HuH-7.5 (cell line): ENCODE measurements around the gene CREBBP.

ENCODE experiments used
- DNase-seq: peaks from one replicate; pipeline ENCODE4 v3.0.0; 2011; ENCODE audit warnings: low spot score

The CREBBP gene

DNA sequence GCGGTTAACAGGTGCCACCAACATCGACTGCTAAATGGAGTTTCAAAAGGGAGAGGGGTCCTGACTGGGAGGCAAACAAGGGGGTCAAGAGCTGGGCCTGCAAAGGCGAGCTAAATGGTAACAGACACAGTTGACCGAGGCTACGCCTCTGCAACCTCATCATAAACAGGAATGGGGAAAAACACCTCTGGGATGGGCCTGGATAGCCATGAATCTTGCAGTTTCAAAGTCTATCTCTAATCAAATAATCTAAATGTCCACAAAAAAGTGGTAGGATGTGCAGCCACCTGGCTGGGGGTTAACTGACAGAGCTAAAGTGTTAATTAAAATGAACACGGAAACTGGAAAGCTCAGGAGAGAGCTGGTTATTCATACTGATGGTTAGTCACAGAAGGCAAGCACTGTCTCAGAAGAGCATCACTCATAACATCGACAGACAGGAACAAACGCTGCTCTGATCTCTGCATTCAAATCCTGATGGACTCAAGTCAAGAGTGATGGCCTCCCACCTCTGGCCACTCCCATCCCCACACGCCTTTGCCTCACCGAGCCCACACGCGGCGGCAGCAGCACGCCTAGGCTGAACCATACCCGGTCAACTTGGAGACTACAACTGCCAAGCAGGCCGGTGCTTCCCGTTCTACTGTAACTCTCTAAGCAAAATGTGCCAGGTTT lies 56.3 kb downstream of the CREBBP start:
- DNase-seq = no peak

DNA sequence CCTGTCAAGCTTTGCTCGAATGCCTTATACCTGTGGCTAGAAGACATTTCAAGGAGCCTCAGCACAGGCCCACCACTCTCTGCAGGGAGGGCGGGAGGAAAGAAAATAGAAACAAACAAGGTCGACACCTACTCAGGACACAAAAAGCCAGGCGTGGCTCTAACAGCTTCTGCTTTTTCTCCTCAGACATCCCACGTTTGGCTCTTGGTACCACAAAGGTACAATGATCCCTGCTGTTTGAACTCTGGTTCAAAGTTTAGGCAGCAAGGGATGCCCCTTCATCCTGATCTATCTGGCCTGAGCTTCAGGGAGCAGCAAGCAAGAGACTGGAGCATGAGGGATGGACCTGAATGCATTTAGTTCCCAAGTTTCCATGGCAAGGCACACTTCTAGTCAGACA lies 57.1 kb downstream of the CREBBP start:
- DNase-seq = no peak

DNA sequence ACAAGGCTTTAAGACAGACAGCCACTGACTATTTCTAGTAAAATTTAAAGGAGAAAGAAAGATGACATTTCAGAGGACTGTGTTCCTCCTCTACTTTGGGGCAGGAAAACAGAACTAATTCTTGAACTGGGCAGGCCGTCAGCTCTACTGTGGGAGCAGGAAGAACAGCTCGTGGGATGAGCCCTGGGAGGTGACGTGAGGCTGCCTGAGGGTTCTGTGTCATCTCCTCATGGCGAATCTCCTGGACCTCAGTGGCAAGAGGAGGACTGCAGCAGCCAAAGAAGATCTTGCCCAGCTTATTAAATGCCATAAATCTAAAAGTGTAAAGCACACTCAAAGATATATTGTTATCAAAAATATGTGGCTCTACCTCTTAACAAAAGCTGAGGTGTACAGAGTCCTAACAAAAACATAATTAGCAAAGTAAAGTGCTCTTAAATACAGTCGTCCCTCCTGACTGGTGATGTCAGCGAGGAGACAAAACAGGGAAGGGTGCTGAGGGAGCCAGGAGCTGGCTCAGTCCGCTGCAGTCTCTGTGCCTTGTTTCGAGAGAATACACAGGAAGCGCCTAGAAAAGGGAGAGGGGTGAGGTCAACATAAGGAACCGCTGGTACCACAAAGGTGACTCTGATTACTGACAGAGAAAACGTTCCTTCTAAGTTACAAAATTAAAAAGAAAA lies 58.0 kb downstream of the CREBBP start:
- no peak for DNase-seq

DNA sequence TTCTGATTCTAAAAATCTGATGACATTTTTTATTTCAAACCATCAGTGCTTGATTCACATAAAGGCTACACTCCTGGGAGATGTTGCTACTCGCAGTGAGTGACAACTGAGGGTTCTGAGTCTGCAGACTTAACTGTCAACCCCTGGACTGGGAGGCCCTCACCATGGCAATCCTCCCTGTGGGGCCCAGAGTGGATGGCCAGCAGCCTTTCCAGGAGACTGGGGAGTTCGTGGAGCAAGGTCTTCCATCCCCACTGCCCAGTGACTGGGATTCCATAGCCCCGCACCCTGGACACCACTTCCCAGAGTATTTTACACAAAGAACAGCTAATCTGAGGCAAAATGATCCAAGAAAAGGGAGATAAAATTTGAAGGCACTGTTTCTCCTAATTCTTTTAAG lies 59.3 kb downstream of the CREBBP start:
- no peak for DNase-seq

DNA sequence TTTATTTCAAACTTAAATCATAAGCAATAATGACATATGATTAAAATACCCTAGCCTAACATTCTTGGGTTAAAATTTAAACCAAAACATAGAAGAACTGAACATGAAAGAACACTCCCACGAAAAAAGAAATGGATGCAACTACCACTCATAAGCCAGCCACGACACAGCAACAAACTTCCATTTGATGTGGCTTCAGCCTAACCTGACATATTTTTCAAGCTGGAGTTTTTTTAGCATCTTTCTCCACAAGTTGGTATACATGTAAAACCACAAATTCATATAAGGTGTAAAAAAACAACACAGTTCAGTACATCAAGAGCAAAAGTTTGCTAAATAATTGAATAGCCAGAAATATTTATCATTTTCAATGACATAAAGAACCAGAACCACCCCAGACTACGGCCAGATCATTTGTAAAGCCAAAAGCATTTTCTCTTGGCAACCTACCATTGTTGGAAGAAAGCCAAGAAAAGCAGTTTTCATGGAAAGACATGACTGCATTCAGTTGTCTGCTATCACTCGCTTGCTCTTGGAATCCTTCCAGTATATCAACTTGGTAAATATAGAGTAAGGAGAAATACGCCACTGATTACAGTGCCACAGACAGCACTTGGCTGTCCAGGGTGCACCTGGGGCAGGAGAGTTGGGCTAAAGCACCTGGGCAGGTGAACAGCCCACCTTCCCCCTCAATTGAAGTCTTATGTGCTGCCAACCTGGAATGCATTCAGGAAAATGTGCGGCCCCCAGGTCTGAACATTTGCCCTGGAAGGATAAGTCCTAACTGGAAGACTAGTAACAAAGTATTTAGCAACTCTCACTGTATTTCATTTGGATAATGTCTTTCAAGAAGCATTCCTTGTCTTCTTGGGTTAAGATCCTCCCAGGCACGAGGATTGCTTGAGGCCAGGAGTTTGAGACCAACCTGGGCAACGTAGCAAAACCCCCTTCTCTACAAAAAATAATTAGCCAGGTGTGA lies 60.5 kb downstream of the CREBBP start:
- no peak for DNase-seq

DNA sequence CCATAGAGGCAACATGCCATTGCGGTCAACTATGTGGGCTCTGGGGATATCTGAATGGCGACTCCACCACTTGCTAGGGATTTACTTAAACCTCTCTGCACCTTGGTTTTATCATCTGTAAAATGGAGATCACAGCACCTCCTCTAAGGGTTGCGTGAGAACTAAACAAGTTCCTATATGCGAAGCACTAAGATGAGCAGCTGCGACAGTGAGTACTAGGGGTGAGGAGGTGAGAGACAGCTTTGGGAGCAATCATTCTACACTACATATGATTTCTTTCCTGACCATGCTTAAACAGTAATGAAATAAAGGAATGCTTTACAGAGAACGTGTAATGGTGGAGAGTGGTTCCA lies 61.4 kb downstream of the CREBBP start:
- DNase-seq = no peak

DNA sequence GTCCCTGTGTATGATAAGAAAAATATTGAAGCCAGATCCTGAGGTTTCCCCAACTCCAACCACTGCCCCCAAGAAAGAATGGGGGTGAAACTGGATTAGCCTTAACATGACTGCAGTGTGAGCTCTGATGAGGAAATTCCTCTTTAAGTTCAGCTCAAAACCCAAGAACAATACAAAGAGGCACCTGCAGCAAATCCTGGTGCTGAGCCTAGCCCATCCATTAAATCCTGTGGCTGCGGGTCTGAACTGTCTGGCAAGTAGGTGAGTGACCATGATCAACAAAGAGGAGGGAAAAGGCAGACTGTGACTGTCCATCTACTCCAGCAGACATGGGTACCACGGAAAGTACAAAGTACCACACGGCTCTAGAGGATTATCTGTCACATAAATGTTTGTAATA lies 64.2 kb downstream of the CREBBP start:
- no peak for DNase-seq

DNA sequence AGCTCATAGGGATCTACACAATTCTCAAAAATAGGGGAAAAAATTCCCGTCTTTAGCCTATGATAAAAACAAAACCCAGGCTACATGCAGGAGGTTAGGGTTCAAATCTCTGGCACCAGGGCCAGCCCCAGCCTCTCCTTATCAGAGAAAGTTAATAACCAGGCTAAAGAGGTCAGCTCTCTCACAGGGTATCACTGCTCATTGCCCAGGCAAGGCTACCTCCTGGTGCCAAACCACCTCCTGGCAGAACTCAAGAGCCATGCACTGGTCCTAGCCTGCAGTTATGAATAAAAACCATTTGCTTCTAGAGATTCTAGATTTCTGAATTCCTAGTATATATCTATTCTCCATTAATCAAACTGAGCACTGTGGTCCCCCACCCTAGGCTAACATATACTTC lies 65.8 kb downstream of the CREBBP start:
- no peak for DNase-seq

DNA sequence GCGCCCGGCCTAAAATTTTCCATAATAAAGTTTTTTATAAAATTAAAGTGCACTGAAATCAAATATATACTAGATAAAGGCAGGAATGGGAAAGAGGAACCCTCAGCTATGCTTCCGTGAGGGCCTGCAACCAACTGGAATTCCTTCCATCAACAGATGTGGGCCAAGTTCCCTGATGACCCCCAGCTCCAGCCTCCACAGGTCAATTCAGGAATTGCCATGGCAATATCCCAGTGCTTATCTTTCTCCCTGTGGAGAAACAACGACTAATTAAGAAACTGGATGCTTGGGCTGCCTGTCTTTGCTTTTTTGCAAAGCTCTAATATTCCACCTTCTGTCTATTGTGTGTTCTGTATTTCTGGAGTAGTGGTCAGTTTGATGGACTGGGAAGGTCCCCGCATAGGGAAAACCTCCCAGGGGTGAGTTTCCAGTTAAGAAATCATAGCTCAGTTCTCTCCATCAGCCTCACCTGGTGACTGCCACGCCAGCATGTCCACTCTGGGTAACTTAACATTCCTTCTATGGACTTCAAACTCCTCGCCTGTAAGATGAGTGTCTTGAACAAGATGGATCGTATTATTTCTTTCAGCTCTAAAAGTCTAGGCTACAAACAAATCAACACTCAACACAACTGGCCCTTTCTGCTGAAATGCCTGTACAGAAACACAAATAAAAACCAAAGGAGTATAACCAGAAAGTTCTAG lies 67.9 kb downstream of the CREBBP start:
- no peak for DNase-seq

DNA sequence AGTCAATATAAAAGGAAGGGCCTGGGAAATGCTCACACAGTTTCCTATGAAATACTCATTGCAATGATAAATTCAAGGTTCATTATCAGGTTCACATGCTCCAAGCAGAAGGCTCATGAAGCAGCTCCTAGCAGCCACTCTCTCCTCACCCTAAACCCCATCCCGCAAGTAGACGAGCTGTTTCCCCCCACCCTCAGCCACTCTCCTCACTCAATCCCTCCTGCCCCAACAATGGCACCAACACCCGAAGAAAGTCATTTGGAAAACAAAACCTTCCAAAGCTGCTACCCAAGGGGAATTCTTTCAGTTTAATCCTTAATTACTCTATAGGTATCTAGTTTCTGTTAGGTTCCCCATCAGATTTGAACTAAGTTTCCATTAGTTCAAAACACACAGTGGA lies 69.7 kb downstream of the CREBBP start:
- DNase-seq = no peak

DNA sequence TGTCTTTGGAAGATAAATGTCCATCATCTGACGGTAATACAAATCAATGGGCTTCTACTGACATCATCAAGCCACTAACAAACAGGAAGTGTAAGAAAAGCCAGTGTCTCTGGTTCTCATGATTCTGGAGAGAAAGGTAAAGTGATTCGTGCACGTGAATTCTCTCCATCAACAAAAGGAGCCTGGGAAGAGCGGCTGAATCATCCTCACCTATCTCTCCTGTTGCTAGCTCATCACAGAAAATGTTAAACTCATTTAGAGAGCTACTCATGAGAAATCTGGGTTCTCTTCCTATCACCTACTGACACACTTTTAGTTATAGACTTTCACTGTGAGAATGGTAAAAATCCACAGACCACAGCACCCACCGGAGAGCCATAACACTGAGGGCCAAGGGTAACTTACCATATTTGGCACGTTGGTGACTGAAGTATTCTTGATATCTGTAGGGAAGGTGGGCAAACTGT lies 70.3 kb downstream of the CREBBP start:
- DNase-seq = no peak

DNA sequence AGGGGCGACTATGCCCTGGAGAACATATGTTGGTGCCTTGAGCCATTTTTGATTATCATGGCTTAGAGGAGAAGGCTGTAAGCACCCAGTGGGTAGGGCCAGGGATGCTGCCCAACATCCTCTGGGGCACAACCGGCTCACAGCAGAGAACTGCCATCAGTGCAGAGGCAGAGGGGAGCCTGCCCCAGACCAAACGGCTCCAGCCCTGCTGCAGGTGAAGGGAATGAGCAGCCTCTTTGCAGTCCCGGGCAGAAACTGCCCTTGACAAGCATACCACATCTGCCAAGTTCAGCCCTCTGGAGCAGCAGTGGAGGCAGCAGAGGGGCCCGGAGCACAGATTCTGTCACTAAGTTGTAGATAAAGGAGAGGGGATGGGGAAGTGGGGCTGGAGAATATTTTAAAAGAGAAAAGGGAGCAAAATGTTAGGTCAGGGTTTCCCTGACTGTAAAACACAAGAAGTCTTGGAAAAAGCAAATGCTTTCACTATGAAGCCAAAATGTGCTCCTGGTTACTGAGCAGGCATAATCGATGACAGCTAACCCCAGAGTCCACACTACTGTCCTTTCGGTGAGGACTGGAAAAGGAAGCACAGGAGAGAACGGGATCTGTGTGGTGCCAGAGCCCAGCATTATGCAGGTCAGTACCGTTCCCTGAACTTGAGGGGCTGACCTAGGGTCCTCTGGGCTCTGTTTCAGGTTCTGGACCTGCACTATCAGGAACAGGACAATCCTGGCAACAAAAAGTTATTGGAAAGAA lies 72.0 kb downstream of the CREBBP start:
- DNase-seq = no peak

DNA sequence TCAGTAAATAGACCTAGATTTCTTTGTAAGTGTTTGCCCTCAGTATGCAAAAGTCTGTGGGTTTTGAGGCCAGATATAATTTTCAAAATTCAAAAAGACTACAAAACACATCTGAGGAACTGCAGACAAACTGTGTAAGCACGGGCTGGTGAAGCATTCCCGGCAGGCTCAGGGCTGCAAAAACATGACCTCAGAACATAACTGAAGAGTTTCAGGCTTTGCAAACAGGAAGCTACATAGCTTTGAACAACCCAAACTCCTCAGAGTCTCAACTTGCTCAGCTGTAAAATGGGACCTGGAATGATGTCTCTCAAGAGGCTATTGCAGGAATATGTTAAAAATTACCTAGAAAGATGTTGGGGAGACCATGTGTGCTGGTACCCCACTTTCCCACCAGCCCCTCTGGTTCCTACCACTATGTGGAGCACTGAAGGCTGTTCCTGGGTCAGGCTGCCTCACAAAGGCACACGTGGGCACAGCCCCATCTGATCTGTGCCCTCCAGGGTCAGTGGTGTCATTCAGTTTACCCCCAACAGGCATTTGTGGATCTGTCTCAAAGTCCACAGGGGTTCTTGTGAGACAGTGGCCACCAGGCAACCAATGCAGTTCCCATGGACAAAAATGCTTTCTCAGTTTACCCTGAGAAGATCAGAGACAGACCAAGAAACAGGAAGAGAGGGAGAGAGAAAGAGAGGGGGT lies 72.9 kb downstream of the CREBBP start:
- DNase-seq = no peak

DNA sequence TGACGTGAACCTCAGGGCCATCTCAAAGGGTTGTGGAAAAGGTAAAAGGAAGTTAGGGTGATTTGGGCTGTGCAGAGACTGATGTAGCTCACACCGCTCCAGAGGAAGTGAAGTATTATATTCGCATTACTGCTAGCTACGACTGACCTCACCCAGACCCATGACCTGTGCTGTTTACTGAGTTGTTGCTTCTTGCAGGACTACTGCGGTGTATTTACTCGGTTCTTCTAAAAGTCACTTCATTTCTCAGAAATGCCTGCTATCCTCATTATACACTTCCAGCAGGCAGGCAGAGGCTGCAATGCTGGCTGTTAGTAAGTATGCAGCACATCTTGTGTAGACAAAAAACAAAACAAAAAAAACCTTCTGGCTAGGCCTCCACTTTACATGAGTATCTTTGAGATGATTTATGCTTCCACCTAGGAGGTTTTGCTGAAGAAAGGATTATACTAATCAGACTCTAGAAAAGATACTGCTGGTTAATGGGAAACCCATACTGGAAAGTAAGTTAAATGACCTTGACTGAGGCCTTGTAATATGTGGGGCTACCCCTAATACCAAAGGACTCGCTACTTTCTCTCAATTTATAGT lies 76.0 kb downstream of the CREBBP start:
- no peak for DNase-seq

DNA sequence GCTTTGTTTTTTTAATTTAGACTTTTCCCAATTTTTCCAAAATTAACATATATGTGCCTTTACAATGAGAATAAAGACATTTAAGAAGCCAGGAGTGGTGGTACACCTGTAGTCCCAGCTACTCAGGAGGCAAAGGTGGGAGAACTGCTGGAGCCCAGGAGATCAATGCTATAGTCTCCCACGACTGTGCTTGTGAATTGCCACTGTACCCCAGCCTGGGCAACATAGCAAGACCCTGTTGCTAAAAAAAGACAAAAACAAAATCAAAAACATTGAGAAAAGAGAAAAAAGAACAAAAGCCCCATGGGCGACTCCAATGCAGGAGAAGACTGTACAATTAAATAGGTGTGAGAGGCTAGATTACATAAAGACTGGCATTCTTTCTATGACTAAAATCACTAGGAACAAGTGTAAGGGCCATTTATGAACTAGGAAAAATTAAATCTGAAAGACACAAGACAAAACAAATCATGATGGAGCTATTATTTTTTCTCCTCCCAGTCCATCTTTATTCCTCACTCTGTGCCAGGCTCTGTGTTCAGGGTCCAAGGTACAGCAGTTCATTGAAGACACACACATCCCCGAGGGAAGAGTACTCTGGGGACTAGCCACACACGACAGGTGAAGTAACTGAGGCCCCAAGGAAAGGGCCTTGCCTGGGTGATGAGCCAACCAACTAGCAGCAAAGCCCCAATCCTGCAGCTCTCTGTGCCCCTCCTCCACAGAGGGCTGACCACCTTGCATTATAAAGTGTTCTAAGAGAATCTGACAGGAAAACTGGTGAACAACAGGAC lies 79.8 kb downstream of the CREBBP start:
- no peak for DNase-seq

DNA sequence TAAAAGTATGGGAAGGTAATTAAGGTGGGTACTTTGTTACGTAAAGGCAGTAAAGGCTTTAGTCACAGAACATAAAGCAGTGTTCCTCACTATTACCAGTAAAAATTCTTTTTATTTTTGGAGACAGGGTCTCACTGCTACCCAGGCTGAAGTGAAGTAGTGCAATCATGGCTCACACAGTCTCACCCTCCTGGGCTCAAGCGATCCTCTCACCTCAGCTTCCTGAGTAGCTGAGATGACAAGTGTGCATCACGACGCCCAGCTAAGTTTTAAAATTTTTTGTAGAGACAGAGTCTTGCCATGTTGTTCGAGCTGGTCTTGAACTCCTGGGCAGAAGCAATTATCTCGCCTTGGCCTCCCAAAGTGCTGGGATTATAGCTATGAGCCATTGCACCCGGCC lies 80.5 kb downstream of the CREBBP start:
- no peak for DNase-seq

DNA sequence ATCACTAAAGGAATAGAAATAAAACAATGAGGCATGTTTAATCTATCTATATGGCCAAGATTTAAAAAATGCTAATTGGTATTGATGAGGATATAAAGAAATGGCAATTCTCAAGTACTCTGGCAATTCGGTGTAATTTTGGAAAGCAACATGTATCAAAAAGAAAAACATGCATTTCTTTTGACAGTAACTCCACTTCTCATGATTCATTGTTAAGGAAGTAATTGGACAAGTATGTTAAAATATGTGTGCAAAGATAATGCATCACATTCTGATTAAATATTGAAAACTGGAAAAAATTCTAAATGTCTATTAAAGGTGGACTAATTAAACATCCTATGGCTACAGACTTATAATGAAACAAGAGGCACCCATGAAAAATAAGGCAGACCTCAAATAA lies 81.2 kb downstream of the CREBBP start:
- DNase-seq = no peak

DNA sequence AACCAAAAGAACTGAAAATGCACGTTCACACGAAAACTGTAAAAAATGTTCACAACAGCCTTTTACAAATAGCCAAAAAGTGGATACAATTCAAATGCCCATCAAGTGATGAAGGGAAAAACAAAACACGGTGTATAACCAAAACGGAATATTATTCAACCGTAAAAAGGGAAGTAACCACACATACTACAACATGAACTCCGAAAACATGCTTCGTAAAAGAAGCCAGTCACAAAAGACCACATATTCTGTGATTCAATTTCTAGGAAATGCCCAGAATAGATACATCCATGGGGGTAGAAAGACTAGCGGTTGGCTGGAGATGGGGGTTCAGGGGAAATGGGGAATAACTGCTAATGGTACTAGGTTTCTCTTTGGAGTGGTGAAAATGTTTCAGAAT lies 81.7 kb downstream of the CREBBP start:
- DNase-seq = no peak
